ENCODE results near the gene TEX44.

Gene TEX44

DNA sequence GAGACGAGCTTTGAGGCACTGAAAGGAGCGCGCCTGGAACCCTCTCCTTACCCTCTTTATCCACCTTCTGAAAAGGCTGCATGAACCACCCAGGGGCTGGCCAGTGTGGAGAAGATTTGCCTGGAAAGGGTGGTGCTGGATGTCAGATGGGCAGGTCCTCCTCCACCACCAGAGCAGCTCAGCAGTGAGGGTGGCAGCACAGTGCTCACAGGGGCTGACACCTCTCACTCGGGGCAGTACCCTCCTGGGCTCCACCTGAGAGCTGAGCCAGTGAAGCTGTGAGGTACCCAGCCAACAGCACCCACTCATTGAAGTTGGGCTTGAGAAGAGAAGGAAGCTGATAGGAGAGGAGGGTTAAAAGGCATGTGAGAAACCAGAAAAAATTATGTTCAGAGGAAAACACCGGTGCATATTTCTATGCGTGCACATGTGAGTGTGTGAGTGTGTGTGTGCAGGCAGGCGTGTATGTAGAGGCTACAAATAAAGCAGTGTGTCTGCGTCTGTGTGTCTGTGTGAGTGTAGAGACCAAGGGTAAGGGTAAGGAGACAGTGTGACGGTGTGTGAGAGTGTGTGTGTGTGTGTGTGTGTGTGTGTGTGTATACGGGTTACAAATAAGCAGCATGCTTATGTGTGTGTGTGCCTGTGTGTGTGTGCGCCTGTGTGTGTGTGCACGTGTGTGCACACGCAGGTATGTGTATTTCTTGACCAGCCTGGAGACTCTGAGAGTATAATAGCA is 40.7 kb downstream of the TEX44 start:
- no peak for TF ChIP-seq CTCF (conservative IDR thresholded peaks at IDR 0.05)
- H3K27ac ChIP-seq: no peak overlapping the region

- H3K27ac ChIP-seq: no peak overlapping the region
- no peak for TF ChIP-seq CTCF (conservative IDR thresholded peaks at IDR 0.05)
Observed at GRCh38 chr2:231634412-231634811, 41.7 kb downstream of the TEX44 start.

- H3K27ac ChIP-seq: no peak overlapping the region
- no peak for TF ChIP-seq CTCF (conservative IDR thresholded peaks at IDR 0.05)
Observed at GRCh38 chr2:231634951-231635875, 42.5 kb downstream of the TEX44 start.

- H3K27ac ChIP-seq: no peak overlapping the region
- TF ChIP-seq CTCF (conservative IDR thresholded peaks at IDR 0.05): no peak
Observed at GRCh38 chr2:231640241-231640640, 47.6 kb downstream of the TEX44 start.

DNA sequence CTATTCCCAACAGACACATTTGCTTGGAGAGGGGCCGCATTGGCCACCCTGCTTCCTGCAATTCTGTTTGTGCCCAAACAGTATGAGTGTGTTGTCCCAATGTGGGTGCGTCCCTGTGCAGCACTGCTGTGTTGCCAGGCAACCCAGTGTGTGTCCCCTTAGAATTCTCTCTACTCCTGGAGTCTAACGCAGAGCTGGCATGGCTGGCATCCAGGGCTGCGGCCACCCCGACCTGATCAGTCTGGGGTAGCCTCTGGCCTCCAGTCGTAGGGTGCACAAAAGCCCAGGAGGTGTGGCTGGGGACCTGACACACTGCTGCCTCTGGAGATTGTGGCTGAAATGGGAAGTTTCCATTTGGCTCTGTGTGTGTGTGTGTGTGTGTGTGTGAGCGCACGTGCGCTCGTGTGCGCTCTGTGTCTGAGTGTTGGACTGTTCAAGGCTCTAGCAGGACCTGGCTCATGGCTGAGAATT is 48.0 kb downstream of the TEX44 start:
- no peak overlapping the region for H3K27ac ChIP-seq
- TF ChIP-seq CTCF (conservative IDR thresholded peaks at IDR 0.05): no peak

DNA sequence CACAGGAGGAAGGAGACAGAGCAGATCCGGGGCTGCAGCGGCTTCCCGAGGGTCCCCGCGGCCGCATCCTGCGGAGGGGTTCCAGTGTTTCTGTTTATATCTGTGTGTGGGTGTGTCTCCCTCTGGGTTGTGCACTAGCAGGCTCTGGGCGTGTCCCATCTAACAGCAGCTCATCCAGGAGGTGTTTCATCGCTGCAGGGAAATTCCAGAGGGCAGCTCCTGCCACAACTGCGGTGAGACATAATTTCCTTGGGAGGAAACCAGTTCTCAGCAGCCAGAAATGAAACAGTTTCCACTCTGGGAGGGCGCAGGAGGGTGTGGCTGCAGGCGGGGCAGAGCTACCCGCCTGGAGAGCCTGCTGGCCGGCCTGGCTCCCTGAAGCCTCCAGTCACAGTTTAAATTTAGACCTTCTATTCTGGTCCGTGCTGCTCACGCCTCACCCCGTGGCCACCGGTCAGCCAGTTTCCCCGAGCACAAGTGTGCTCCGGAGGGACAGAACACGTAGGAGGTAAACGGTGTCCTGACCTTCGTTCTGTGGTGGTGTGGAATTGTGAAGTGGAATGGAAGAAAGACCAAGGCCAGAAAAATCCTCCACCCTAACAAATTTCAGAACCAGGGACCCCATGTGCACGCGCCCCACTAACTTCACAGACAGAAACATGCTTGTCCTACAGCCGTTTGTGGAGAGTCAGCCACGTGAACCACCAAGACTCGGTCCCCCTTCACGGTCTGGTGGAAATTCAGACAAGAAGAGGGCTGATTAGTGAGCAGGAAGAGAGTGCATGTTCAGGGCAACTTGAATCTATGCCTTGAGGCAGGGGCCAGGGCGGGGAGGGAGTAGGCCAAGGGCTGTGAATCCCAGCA is 50.2 kb downstream of the TEX44 start:
- H3K27ac ChIP-seq: no peak overlapping the region
- TF ChIP-seq CTCF (conservative IDR thresholded peaks at IDR 0.05): no peak
